IMR-90 (cell line): Measurements from ENCODE around the gene FABP7.

Experiments
- CEBPB ChIP-seq: IDR thresholded peaks from 2 replicates; pipeline ENCODE4 v1.6.1; 2012; ENCODE audit warnings: low read depth, low read length, improper control_type of control experiment
- CHD1 ChIP-seq: IDR thresholded peaks from 2 replicates; pipeline ENCODE4 v1.6.1; 2012; ENCODE audit warnings: low read depth, low read length, improper control_type of control experiment
- CTCF ChIP-seq: conservative IDR thresholded peaks from 2 replicates; pipeline ENCODE4 v1.5.1; 2012; ENCODE audit warnings: mild to moderate bottlenecking, low read depth, low read length, improper control_type of control experiment
- FOS ChIP-seq: fragments of 150-350 bp; IDR thresholded peaks from 2 replicates; pipeline ENCODE4 v1.6.1; 2016; ENCODE audit warnings: low read depth, low read length
- MAZ ChIP-seq: IDR thresholded peaks from 2 replicates; pipeline ENCODE4 v1.6.1; 2012; ENCODE audit warnings: low read depth, mild to moderate bottlenecking, low read length, improper control_type of control experiment, moderate library complexity, borderline replicate concordance
- MXI1 ChIP-seq: IDR thresholded peaks from 2 replicates; pipeline ENCODE4 v1.6.1; 2012; ENCODE audit warnings: low read depth, mild to moderate bottlenecking, low read length, moderate library complexity, borderline replicate concordance
- NFE2L2 ChIP-seq: fragments of 150-350 bp; IDR thresholded peaks from 2 replicates; pipeline ENCODE4 v1.6.1; 2016; ENCODE audit warnings: low read depth, mild to moderate bottlenecking, low read length
- POLR2A ChIP-seq: IDR thresholded peaks from 2 replicates; pipeline ENCODE4 v1.6.1; 2012; ENCODE audit warnings: mild to moderate bottlenecking, low read depth, low read length
- RAD21 ChIP-seq: IDR thresholded peaks from 2 replicates; pipeline ENCODE4 v1.6.1; 2012; ENCODE audit warnings: low read length, improper control_type of control experiment
- RFX5 ChIP-seq: IDR thresholded peaks from 2 replicates; pipeline ENCODE4 v1.8.0; 2012; ENCODE audit warnings: low read depth, mild to moderate bottlenecking, low read length, moderate library complexity
- SMC3 ChIP-seq: fragments of 150-350 bp; IDR thresholded peaks from 2 replicates; pipeline ENCODE4 v1.6.1; 2016; ENCODE audit warnings: low read depth, mild to moderate bottlenecking, antibody characterized with exemption, low read length, moderate library complexity
- TF ChIP-seq, protein P1 (sequence below): fragments of 150-350 bp; IDR thresholded peaks from 2 replicates; pipeline ENCODE4 v1.6.1; 2016; ENCODE audit warnings: low read depth, mild to moderate bottlenecking, low read length, moderate library complexity, borderline replicate concordance
- TF ChIP-seq, protein P2 (sequence below): fragments of 150-350 bp; IDR thresholded peaks from 2 replicates; pipeline ENCODE4 v1.6.1; 2017; ENCODE audit warnings: mild to moderate bottlenecking, antibody characterized with exemption, low read length, low read depth

DNA sequence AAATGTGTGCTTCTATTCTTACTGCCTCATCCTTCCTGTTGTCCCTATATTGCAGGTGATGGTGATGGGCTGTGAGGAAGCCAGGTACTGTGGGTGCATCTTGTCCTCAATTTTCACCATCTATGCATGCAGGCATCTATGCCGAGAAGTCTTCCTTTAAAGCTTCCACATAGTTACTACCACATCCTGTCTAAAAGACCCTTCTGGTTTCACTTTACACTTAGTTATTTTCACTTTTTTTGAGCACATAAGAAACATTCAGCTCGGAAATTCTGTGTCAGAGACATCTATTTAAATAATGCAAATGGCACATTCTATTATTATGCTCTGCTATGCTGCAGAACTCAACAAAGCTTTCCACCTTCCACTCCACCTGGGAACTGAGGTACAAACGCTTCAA is 28.2 kb upstream of the FABP7 start:
- no peak for TF ChIP-seq CTCF
- TF ChIP-seq, protein P1, sequence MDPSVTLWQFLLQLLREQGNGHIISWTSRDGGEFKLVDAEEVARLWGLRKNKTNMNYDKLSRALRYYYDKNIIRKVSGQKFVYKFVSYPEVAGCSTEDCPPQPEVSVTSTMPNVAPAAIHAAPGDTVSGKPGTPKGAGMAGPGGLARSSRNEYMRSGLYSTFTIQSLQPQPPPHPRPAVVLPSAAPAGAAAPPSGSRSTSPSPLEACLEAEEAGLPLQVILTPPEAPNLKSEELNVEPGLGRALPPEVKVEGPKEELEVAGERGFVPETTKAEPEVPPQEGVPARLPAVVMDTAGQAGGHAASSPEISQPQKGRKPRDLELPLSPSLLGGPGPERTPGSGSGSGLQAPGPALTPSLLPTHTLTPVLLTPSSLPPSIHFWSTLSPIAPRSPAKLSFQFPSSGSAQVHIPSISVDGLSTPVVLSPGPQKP = no peak
- no peak for TF ChIP-seq RFX5
- no peak for TF ChIP-seq SMC3
- no peak for TF ChIP-seq POLR2A
- TF ChIP-seq, protein P2, sequence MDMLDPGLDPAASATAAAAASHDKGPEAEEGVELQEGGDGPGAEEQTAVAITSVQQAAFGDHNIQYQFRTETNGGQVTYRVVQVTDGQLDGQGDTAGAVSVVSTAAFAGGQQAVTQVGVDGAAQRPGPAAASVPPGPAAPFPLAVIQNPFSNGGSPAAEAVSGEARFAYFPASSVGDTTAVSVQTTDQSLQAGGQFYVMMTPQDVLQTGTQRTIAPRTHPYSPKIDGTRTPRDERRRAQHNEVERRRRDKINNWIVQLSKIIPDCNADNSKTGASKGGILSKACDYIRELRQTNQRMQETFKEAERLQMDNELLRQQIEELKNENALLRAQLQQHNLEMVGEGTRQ = no peak
- TF ChIP-seq NFE2L2 = no peak
- TF ChIP-seq RAD21 = no peak
- TF ChIP-seq MXI1 = no peak
- TF ChIP-seq MAZ = no peak
- TF ChIP-seq CHD1 = no peak
- no peak for TF ChIP-seq CEBPB
- no peak for TF ChIP-seq FOS
